ENCODE data around the gene BIK.

- TF ChIP-seq CTCF (IDR thresholded peaks at IDR 0.05), result no peak
- no peak for TF ChIP-seq POLR2A (IDR thresholded peaks at IDR 0.05)
Observed at GRCh38 chr22:43170131-43170480, 59.6 kb downstream of the BIK start.
